CD4-positive, alpha-beta T cell treated with Interleukin-17A for 4 hours (primary cell): ENCODE measurements around the gene PCDH9.

Experiments
- DNase-seq: peaks from one replicate; pipeline ENCODE4 v3.0.0-alpha.2; 2020; ENCODE audit warnings: mixed read lengths

The PCDH9 gene

GRCh38 chr13:66506051-66506777 is 723.9 kb downstream of the PCDH9 start:
- no peak for DNase-seq

- DNase-seq, result no peak
Measured at GRCh38 chr13:66503890-66504289, 726.2 kb downstream of the PCDH9 start.

DNA sequence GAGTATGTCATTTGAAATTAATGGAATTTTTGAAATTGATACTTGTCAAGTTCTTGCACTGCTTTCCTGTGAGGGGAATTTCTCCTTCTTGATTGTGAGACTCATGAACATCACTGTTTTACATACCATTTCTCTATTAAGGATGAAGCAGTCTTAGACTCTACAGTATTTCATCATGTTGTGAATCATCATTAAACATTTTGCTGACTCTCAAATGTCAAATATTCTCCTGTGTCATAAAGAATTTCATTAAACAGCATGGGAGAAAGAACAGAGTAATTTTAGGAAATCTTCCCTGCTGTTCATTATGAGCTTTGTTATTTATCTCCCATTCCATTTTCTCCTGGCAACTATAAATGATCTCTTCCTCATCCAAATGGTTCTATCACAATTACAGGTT is 729.0 kb downstream of the PCDH9 start:
- DNase-seq, result no peak

DNA sequence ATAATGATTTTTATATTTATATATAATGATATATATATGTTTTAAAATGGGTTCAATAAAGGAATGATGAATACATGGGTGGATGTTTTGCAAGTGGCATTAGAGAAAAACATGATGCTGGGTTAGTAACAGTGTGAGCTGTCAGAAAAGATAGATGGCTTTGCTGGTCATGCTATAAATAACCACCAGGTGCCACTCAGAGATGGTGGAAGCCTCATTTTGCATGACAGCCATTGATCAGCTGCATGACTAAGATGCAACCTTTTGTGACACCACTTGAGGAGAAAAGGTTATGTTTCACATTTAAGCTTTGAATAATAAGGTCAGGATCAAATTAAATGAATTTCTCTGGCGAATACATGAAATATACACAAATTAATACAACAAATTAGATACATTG is 737.7 kb downstream of the PCDH9 start:
- DNase-seq, result no peak

GRCh38 chr13:66491251-66491650 is 738.9 kb downstream of the PCDH9 start:
- DNase-seq, result no peak

DNA sequence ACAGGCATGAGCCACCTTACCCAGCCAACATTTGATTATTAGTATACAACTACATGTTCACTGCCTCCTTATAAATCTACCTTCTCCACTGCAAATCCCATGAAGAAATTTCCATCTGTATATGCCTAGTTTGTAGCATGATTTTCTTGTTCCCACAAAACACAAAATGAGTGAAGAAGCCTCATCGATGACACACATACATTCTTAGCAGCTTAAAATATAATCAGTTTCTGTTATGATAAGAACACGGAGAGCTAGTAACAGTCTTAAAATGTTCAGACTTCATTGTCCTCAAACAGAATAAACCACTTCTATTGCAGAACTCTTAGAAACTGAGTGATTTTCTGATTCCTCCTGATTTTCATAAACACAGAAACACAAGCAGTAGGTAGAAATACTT is 740.5 kb downstream of the PCDH9 start:
- no peak for DNase-seq

DNA sequence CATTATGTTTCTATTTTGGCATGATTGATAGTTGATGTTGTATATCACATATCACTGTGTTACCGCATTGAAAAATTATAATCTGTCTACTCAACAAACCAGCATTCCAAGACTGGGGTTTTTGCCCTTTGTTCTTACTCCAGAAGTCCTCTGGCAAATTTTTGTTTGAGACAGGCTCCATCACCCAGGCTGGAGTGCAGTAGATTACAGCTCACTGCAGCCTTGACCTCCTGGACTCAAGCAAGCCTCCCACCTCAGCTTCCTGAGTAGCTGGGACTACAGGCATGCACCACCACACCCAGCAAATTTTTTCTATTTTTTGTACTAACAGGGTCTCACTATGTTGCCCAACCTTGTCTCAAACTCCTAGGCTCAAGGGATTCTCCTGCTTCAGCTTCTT is 741.0 kb downstream of the PCDH9 start:
- no peak for DNase-seq

DNA sequence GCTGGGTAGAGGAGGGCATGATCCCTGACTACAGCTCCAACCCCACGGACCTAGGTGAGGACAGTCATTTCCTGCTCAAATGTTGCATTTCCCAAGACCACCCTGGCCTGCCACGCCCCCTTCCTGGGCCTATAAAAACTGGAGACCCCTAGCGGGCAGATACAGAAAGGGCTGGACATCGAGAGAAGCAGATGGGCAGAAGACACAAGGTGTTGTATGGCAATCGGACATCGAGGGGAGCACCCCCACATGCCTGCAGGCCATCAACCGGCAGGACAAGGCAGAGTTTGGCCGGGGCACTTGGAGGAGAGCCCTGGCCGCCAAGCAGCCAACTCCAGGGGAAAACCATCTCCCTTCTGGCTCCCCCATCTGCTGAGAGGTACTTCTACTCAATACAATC is 746.4 kb downstream of the PCDH9 start:
- no peak for DNase-seq

DNA sequence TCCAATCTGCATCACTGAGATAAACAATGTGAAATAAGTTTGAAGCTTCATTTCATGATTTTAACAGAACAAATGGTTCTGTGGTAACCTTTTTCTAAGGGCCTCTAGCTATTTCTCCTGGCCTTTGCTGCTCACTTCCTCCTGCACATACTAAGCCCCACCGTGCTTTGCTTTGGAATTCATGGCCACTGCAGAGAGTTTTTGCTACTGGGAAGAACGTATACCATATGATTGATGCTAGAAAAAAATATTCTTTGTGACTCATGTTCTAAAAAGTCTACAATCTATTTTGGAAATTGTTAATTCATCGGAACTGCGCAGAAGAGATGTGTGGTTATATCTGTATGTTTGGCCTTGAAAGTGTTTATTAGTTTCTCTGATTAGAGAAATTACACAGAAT is 747.3 kb downstream of the PCDH9 start:
- DNase-seq, result no peak

DNA sequence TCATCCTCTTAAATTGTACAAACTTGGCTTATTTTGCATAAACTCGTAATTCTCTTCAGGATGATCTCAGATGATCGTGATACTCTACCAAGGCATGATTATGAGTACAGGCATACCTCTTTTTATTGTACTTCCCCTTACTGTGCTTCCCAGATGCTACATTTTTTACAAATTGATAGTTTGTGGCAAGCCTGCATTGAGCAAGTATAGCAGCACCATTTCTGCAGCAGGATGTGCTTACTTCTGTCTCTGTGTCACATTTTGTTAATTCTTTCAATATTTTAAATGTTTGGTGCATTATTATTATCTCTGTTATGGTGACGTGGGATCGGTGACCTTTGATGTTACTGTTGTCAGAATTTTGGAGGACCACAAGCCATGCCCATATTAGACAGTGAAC is 752.3 kb downstream of the PCDH9 start:
- no peak for DNase-seq

GRCh38 chr13:66475061-66475460 is 755.1 kb downstream of the PCDH9 start:
- no peak for DNase-seq

DNA sequence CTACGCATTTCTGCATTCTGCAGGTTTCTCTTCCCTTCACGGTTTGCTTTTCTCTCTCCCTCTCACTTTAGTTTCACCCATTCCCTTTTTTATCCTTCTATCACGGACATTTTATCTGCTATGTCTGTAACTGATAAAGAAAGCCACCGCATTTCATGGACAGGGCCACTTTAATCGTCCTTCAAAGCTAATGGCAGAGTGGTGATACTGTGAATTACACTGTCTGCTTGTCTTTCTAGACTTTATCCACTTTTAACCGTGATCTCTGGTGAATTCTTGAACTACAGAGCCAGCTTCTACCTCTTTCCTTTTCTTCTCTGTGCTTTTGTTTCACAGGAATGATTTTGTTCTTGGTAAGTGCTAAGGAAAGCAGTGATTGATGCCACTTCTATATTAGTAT is 760.4 kb downstream of the PCDH9 start:
- DNase-seq, result no peak

DNA sequence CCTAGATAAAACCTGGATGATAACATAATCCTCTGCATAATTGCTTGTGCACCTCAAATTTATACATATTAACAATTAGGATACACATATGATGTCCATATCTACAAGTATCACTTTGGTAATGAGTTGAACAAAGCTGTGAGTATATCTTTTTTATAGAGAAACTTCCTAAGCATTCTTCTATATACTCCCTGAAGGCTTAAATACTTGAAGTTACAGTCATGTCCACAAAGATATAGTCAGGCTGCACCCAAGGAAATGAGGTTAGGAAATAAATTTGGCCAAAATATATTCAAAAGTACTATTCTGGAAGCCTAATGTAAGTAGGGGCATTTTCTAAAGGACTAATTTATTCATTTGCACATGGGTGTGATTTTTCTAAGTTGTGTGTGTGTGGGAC is 761.5 kb downstream of the PCDH9 start:
- DNase-seq, result no peak

DNA sequence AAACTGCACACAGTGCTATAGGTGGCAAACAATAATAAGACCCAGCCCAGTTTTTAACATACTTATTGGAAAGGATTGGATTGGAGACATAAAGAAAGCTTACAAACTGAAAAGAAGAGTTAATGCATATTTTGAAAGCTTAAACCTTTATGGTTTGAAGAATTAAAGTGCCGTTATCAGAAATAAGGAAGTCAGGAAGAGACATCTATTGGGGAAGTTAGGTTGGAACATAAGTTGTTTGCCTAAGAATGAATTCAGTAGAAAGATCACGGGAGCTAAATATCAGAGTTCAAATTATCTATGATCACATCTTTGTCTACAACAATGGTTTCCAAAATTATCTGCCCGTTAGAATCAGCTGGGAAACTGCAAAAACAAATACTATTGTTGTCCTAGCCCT is 767.9 kb downstream of the PCDH9 start:
- no peak for DNase-seq

DNA sequence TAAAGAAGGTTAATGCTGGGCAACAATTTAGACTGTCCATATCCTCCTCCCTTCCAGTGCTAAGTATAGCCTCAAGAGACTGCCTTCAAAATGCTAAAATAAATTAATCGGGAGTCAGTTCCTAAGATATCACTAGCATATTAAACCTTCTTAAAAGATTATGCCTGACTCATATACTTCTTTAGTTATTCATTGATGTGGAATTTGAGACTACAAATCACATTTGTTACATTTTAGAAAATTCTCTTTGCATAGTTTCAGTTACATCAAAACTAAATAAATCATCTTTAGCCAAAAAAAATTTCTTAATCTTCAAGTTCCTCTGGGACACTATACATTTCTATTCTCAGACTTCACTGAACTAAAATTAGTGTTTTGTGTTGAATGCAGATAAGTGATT is 769.1 kb downstream of the PCDH9 start:
- no peak for DNase-seq

GRCh38 chr13:66459634-66460033 is 770.5 kb downstream of the PCDH9 start:
- DNase-seq, result no peak

GRCh38 chr13:66459143-66459542 is 771.0 kb downstream of the PCDH9 start:
- no peak for DNase-seq

- no peak for DNase-seq
Measured at GRCh38 chr13:66446413-66446812, 783.7 kb downstream of the PCDH9 start.

GRCh38 chr13:66443926-66444325 is 786.2 kb downstream of the PCDH9 start:
- DNase-seq, result no peak

- no peak for DNase-seq
Measured at GRCh38 chr13:66440938-66441337, 789.2 kb downstream of the PCDH9 start.

DNA sequence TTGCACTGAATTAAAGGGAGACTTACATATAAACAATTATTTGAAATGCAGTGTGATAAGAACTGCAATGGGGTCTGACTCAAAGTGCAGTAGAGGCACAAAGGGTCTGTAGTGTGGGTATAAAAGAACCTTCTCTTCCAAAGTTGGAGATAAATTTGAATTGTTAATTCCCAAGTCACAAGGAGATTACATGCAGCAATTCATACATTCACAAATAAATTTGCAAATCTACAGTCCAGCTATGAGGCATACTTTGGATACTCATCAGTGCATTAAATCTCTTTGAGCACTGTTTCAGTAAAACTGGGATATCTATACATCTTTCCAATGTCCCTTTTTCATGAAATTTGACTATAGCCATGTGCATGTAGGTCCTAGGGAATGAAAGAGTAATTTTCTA is 799.4 kb downstream of the PCDH9 start:
- DNase-seq, result no peak

- DNase-seq, result no peak
Measured at GRCh38 chr13:66430269-66430668, 799.9 kb downstream of the PCDH9 start.

- no peak for DNase-seq
Measured at GRCh38 chr13:66429156-66429555, 801.0 kb downstream of the PCDH9 start.

DNA sequence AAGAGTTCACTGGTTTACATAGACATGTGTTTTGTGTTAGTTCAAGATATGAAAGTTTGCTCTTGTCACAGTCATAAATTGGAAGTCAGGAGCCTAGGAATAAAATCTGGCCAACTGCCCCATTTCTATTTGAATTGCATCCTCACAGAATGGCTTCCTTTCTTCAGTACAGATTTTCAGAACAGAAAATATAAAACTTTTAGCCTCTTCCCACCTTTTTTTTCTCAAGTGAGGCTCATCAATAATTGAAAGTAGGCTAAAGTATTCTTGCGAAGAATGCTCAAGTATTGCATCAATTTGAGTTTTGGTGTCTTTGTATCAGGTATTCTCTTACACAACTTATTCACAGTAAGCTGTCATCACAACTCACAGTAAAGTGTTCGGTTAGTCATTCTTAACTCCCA is 802.7 kb downstream of the PCDH9 start:
- no peak for DNase-seq

GRCh38 chr13:66425741-66426140 is 804.4 kb downstream of the PCDH9 start:
- DNase-seq, result no peak

- DNase-seq, result no peak
Measured at GRCh38 chr13:66424422-66424821, 805.7 kb downstream of the PCDH9 start.
